ENCODE results near the gene SNRPF. TPM values are rescaled to one million over a fixed set of nuclear protein-coding genes. Genes with fewer than 3 reads are reported as not detected.

Gene SNRPF
- total RNA-seq, 2 donors from 2014 or later: 7.4 to 8.3 TPM

- Histone ChIP-seq H3K27me3 (replicated peaks; ENCODE audit: insufficient read depth) (no peaks in the 10 kb centered on the region), H3K4me3 (no peak overlapping the region), H3K4me1 (replicated peaks) (no peaks in the 10 kb centered on the region), H3K36me3 (no peaks in the 10 kb centered on the region), H3K9me3 (no peaks in the 10 kb centered on the region), H3K27ac (no peak overlapping the region)
- no peak for DNase-seq (ENCODE audit: low spot score)
- 53% methylated on average over 3 of the region's 3 CpGs for WGBS
- intact Hi-C loops (cut with DNase I): no loop called here
- TF ChIP-seq CTCF (IDR thresholded peaks at IDR 0.05): no peak
These were observed 26.2 kb downstream of the SNRPF start for GRCh38 chr12:95884998-95885397.

- Histone ChIP-seq H3K4me3 (no peak overlapping the region), H3K9me3 (no peaks in the 10 kb centered on the region), H3K27me3 (replicated peaks; ENCODE audit: insufficient read depth) (no peaks in the 10 kb centered on the region), H3K36me3 (no peaks in the 10 kb centered on the region), H3K4me1 (replicated peaks) (no peaks in the 10 kb centered on the region), H3K27ac (no peak overlapping the region)
- intact Hi-C loops (cut with DNase I): no loop called here
- DNase-seq (ENCODE audit: low spot score): no peak
- WGBS: 80% methylated on average over 5 of the region's 5 CpGs
- no peak for TF ChIP-seq POLR2A (IDR thresholded peaks at IDR 0.05)
- no peak for TF ChIP-seq CTCF (IDR thresholded peaks at IDR 0.05)
- no peak for TF ChIP-seq POLR2AphosphoS5 (IDR thresholded peaks at IDR 0.05)
These were observed 28.6 kb downstream of the SNRPF start for GRCh38 chr12:95887311-95887710.

GRCh38 chr12:95890958-95891357, 32.2 kb downstream of the SNRPF start:
- intact Hi-C loops (cut with DNase I): no loop called here
- Histone ChIP-seq H3K9me3 (no peaks in the 10 kb centered on the region), H3K4me1 (replicated peaks) (no peaks in the 10 kb centered on the region), H3K36me3 (no peaks in the 10 kb centered on the region), H3K4me3 (no peak overlapping the region), H3K27me3 (replicated peaks; ENCODE audit: insufficient read depth) (no peaks in the 10 kb centered on the region), H3K27ac (no peak overlapping the region)
- TF ChIP-seq POLR2A (IDR thresholded peaks at IDR 0.05) (no peak), POLR2AphosphoS5 (IDR thresholded peaks at IDR 0.05) (no peak), CTCF (IDR thresholded peaks at IDR 0.05) (no peak)
- 85% methylated on average over 3 of the region's 3 CpGs for WGBS
- no peak for DNase-seq (ENCODE audit: low spot score)

GRCh38 chr12:95896846-95897245, 38.1 kb downstream of the SNRPF start:
- TF ChIP-seq POLR2AphosphoS5 (IDR thresholded peaks at IDR 0.05): no peak
- TF ChIP-seq POLR2A (IDR thresholded peaks at IDR 0.05): no peak
- TF ChIP-seq CTCF (IDR thresholded peaks at IDR 0.05): no peak
- H3K36me3 ChIP-seq: no peaks in the 10 kb centered on the region
- H3K27ac ChIP-seq: no peak overlapping the region
- H3K27me3 ChIP-seq (replicated peaks; ENCODE audit: insufficient read depth): no peaks in the 10 kb centered on the region
- WGBS: 91% methylated on average over 4 of the region's 4 CpGs
- no peak overlapping the region for H3K4me3 ChIP-seq
- no peak for DNase-seq (ENCODE audit: low spot score)
- H3K4me1 ChIP-seq (replicated peaks): no peaks in the 10 kb centered on the region
- intact Hi-C loops (cut with DNase I): no loop called here
- H3K9me3 ChIP-seq: no peaks in the 10 kb centered on the region

- Histone ChIP-seq H3K27ac (no peak overlapping the region), H3K4me3 (no peak overlapping the region), H3K27me3 (replicated peaks; ENCODE audit: insufficient read depth) (no peaks in the 10 kb centered on the region), H3K9me3 (no peaks in the 10 kb centered on the region), H3K36me3 (no peaks in the 10 kb centered on the region), H3K4me1 (replicated peaks) (no peaks in the 10 kb centered on the region)
- no peak for DNase-seq (ENCODE audit: low spot score)
- TF ChIP-seq POLR2AphosphoS5 (IDR thresholded peaks at IDR 0.05) (no peak), CTCF (IDR thresholded peaks at IDR 0.05) (no peak), POLR2A (IDR thresholded peaks at IDR 0.05) (no peak)
- intact Hi-C loops (cut with DNase I): no loop called here
- 63% methylated on average over 4 of the region's 4 CpGs for WGBS
These were observed 39.3 kb downstream of the SNRPF start for GRCh38 chr12:95898081-95898480.

Measured in prostate gland (tissue), 2 donors.